Neural progenitor cell (in vitro differentiated cells): ENCODE results near the gene QPCTL.

Experiments
- CTCF ChIP-seq: fragments of 200-600 bp; sonication (generic); IDR thresholded peaks from 2 replicates; pipeline ENCODE4 v1.5.1; 2017; ENCODE audit warnings: antibody characterized with exemption, mild to moderate bottlenecking
- EZH2phosphoT487 ChIP-seq: fragments of 200-600 bp; sonication (generic); IDR thresholded peaks from 2 replicates; pipeline ENCODE4 v1.6.1; 2017; ENCODE audit warnings: antibody characterized with exemption

GRCh38 chr19:45705710-45706415 lies 13.4 kb downstream of the QPCTL start:
- no peak for TF ChIP-seq CTCF
- no peak for TF ChIP-seq EZH2phosphoT487
